Kidney glomerular epithelial cell (primary cell): ENCODE measurements around the gene DNM3.

Experiments
- DNase-seq: peaks from one replicate; lab custom pipeline; 2025; lab: John Stamatoyannopoulos, UW

The DNM3 gene

DNA sequence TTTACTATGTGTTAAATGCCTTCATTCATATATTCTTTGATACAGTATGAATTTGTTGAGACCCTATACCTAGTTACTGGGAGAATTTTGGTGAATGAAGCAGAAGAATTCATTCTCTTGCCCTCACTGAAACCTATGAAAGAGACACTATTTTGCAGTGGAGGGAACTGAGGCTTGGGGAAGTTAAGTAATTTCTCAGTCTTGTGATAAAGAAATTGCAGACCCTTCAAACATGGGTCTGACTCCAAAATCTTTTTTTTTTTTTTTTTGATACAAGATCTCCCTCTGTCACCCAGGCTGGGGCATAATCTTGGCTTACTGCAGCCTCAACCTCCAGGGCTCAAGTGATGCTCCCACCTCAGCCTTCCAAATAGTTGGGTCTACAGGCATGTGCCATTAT is 132.1 kb downstream of the DNM3 start:
- DNase-seq, result no peak

DNA sequence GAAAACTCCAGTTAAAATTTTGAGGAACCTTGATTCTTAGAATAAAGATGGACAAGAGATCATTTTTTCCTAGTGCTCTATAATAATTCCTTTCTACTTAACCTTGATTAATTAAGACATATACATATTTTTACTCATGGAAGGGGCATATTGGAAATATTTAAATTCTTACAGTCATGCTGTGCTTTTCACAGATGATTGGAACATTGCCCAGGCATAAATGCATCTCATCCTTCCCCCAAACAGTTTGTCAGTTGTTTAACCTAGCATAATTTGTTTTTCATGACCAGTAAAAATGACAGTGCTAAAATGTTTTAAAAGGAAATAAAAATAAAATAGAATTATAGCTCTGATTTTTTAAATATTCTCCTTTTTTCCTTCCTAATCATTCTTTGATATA is 140.0 kb downstream of the DNM3 start:
- no peak for DNase-seq

DNA sequence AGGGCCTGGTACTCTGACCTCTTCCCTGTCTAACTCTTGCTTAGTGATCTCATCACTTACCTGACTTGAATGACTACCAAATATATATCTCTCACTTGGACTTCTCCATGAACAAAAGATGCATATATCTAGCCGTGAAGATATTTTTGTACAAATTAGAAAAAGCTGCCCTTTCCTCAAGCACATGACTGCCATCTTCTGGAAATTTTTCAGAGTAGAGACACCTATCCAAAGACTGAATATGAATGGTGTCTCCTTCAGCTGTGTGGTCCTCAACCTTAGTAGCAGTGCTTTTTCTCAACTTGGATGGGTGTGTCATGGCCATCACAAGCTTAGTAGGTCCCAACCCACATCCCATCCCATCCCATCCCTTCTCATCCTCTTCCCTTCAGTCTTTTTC is 142.3 kb downstream of the DNM3 start:
- DNase-seq, result peak; percentile 18

DNA sequence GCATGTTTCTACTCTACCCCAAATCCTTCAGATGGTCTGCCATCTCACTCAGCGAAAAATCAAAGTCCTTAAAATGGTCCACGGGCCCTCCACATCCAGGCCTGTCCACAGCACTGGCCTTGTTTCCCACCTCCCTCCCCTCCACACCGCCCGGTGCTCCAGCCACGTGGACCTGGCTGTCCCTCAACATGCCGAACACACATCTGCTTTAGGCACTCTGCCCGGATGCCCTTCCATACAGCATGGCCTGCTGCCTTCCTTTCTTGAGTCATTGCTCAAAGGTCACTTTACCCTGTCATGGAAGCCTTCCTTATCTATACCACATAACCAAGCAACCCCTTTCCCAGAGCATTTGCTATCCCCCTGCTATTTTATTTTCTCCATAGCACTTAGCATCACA is 143.0 kb downstream of the DNM3 start:
- no peak for DNase-seq

GRCh38 chr1:171984850-171985485 is 143.7 kb downstream of the DNM3 start:
- DNase-seq, result peak; percentile 8

GRCh38 chr1:171985639-171986038 is 144.3 kb downstream of the DNM3 start:
- DNase-seq, result no peak

- DNase-seq, result no peak
Observed at GRCh38 chr1:171988243-171988885, 147.1 kb downstream of the DNM3 start.

DNA sequence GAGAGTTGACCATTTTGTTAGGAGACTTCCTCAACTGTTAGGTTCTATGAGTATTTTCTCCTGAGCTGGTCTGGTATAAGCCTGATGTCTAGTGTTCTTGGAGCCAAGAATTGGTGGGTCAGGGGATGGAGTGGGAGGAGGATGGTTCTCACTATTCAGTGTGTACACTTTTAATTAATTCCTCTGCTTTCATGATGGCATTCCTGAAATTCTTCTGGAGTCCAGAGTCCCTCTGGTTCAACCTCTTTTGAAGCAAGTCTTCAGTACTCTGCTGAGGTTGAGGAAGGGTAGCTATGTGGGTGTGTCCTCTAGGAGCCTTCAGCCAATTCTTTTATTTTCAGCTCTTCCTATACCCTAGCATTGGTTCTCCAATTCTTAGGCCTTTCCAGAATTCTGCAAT is 149.1 kb downstream of the DNM3 start:
- DNase-seq, result no peak

- DNase-seq, result no peak
Observed at GRCh38 chr1:171994293-171994692, 153.0 kb downstream of the DNM3 start.

DNA sequence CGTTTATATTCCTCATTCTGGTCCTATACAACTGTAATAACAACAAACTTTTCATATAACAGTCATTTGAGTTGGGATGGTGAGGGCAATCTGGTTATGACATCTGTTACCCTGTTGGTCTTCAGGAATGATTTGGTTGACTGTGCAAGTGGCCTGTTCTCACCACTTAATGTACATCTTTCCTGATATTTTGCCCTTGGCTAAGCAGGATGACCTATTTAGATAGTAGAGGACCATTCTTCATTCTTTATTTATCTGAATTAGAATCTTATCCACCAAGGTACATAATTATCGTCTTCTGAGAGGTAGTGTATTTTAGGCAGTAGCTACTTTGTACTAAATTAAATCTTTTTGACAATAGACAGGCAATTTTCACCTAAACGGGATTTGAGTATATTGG is 154.3 kb downstream of the DNM3 start:
- no peak for DNase-seq

GRCh38 chr1:171997936-171998335 is 156.6 kb downstream of the DNM3 start:
- no peak for DNase-seq

DNA sequence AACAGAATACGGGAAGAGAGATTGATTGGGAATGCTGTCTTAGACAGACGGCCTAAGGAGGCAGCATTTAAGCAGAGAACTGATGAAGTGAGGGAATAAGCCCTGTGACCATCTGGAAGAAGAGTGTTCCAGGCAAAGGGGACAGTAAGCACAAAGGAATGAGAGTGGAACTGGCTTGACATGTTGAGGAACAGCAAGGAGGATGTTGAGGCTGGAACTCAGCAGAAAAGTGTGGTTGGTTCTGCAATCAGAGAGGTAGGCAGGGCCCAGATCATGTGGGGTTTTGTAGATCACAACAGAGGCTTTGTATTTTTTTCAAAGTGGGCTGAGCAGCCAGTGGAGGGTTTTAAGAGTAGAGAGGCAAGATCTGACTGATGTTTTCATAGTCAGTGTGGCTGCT is 157.4 kb downstream of the DNM3 start:
- DNase-seq, result no peak

DNA sequence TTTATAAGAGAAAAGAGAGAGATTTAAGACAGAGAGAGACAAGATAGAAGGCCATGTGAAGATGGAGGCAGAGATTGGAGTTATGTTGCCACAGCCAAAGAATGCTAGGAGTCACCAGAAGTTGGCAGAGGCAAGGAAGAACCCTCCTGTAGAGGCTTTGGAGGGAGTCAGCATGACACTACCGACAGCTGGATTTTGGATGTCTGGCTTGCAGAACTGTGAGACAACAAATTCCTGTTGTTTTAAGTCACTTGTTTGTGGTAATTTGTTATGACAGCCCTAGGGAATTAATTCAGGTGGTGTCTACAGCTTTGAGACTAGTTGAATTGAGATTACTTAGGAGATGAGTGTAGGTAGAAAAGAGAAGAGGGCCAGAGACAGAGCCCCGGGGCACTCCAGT is 158.5 kb downstream of the DNM3 start:
- no peak for DNase-seq

- no peak for DNase-seq
Observed at GRCh38 chr1:172001288-172001687, 160.0 kb downstream of the DNM3 start.

GRCh38 chr1:172002725-172003345 is 161.5 kb downstream of the DNM3 start:
- peak; percentile 54 for DNase-seq

- DNase-seq, result no peak
Observed at GRCh38 chr1:172003766-172004530, 162.7 kb downstream of the DNM3 start.

GRCh38 chr1:172004671-172005070 is 163.4 kb downstream of the DNM3 start:
- DNase-seq, result no peak

- peak; percentile 86 for DNase-seq
Observed at GRCh38 chr1:172005856-172006255, 164.6 kb downstream of the DNM3 start.

- no peak for DNase-seq
Observed at GRCh38 chr1:172006660-172007059, 165.4 kb downstream of the DNM3 start.

DNA sequence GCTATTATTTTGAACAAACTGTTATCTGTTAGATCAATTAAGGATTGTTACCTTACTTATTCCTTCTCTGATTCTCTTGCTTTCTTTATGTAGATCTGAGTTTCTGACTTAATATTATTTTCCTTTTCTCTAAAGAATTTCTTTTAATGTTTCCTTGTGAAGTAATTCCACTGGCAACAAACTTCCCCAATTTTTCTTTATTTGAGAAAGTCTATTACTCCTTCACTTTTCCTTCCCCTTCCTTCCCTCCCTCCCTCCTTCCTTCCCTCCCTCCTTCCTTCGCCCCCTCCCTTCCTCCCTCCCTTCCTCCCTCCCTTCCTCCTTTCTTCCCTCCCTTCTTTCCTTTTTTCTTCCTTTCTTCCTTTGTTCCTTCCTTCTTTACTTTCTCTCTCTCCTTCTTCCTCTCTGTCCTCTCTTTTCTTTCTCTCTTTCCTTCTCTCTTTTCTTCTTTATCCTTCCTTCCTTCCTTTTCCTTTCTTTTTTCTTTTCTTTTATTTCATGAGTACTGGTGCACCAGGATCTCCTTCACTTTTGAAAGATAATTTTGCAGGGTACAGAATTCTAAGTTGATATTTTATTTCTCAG is 177.5 kb downstream of the DNM3 start:
- DNase-seq, result no peak

- no peak for DNase-seq
Observed at GRCh38 chr1:172019976-172020375, 178.7 kb downstream of the DNM3 start.

DNA sequence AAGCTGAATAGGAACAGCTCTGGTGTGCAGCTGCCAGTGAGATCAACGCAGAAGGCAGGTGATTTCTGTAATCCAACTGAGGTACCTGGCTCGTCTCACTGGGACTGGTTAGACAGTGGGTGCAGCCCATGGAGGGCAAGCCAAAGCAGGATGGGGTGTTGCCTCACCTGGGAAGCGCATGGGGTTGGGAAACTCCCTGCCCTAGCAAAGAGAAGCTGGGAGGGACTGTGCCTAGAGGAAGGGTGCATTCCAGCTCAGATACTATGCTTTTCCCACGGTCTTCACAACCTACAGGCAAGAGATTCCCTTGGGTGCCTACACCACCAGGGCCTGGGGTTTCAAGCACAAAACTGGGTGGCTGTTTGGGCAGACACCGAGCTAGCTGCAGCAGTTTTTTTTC is 183.2 kb downstream of the DNM3 start:
- no peak for DNase-seq
